GM23338 (cell line): Measurements from ENCODE around the gene EVC2.

Experiments used
- EZH2phosphoT487 ChIP-seq: fragments of 200-600 bp; sonication (generic); IDR thresholded peaks from one replicate; pipeline ENCODE4 v1.8.1; 2018; ENCODE audit warnings: antibody characterized with exemption; ENCODE audit not compliant: unreplicated experiment
- JUNB ChIP-seq: IDR thresholded peaks from one replicate; pipeline ENCODE4 v1.6.1; 2016; ENCODE audit warnings: antibody characterized with exemption; ENCODE audit not compliant: unreplicated experiment
- TF ChIP-seq, protein P1 (sequence below), 2 experiments: fragments of 200-600 bp in 1 of 2; sonication (generic) in 1 of 2; conservative IDR thresholded peaks; 2 replicates each; pipeline versions ENCODE4 v1.5.1 to v1.6.1; 2016 to 2017; ENCODE audit warnings: antibody characterized with exemption in 2 of 2, low read depth in 2 of 2, mild to moderate bottlenecking in 2 of 2, moderate library complexity in 1 of 2

DNA sequence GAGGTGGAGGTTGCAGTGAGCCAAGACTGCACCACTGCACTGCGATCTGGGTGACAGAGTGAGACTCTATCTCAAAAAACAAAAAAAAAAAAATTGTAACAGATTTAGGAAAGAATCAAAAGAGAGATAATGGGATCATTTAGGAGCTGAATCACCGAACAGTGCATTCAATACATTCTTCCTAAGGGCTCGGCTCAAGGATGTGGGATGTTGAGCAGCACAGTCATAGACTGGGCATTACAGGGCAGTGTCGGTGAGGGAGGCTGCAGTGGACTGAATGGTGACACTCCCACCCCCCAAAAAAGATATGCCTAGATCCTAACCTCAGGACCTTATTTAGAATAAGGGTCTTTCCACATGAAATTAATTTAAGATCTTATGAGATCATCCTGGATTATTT is 70.0 kb downstream of the EVC2 start:
- TF ChIP-seq EZH2phosphoT487 = no peak
- TF ChIP-seq, protein P1, sequence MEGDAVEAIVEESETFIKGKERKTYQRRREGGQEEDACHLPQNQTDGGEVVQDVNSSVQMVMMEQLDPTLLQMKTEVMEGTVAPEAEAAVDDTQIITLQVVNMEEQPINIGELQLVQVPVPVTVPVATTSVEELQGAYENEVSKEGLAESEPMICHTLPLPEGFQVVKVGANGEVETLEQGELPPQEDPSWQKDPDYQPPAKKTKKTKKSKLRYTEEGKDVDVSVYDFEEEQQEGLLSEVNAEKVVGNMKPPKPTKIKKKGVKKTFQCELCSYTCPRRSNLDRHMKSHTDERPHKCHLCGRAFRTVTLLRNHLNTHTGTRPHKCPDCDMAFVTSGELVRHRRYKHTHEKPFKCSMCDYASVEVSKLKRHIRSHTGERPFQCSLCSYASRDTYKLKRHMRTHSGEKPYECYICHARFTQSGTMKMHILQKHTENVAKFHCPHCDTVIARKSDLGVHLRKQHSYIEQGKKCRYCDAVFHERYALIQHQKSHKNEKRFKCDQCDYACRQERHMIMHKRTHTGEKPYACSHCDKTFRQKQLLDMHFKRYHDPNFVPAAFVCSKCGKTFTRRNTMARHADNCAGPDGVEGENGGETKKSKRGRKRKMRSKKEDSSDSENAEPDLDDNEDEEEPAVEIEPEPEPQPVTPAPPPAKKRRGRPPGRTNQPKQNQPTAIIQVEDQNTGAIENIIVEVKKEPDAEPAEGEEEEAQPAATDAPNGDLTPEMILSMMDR (conservative IDR thresholded peaks at IDR 0.05; ENCODE audit: low read depth in 2 of 2) = no peak
- TF ChIP-seq JUNB = no peak
